ENCODE data around the gene CADM3. TPM values are rescaled to one million over a fixed set of nuclear protein-coding genes. Genes with fewer than 3 reads are reported as not detected.

Gene CADM3
- total RNA-seq, 2 experiments from 2014 or later: not detected

GRCh38 chr1:159180516-159180915 is 9.1 kb downstream of the CADM3 start:
- no peaks in the 10 kb centered on the region for H3K4me1 Mint-ChIP-seq (ENCODE audit: low read depth)
- TF ChIP-seq CTCF (IDR thresholded peaks at IDR 0.05): no peak
- CTCF ChIA-PET: interaction anchor here (3.6 kb wide), 1 partner anchor 34 kb away, joined by 11 read pairs; no protein-coding TSS in a partner anchor

GRCh38 chr1:159181328-159182024 is 10.1 kb downstream of the CADM3 start:
- Mint-ChIP-seq H3K36me3 (ENCODE audit: low read depth) (no peaks in the 10 kb centered on the region), H3K4me3 (no peak overlapping the region), H3K4me1 (ENCODE audit: low read depth) (no peaks in the 10 kb centered on the region), H3K27ac (no peak overlapping the region), H3K9me3 (no peaks in the 10 kb centered on the region), H3K27me3 (peaks cover 44% of the 10 kb centered on the region)
- POLR2A ChIA-PET: interaction anchor here (0.9 kb wide), 1 partner anchor 26 kb away, joined by 3 read pairs; no protein-coding TSS in a partner anchor
- CTCF ChIA-PET: interaction anchor here (3.6 kb wide), 1 partner anchor 33 kb away, joined by 11 read pairs; no protein-coding TSS in a partner anchor
- no peak for ATAC-seq
- DNase-seq: no peak
- no peak for TF ChIP-seq CTCF (IDR thresholded peaks at IDR 0.05)
- intact Hi-C loops (cut with micrococcal nuclease): no loop called here

More at GRCh38 chr1:159180516-159180915, 9.1 kb downstream of the CADM3 start:
- ATAC-seq: no peak
- POLR2A ChIA-PET: no interaction called here
- no peak overlapping the region for H3K27ac Mint-ChIP-seq
- no peak overlapping the region for H3K4me3 Mint-ChIP-seq
- peaks cover 42% of the 10 kb centered on the region for H3K27me3 Mint-ChIP-seq
- DNase-seq: no peak
- no peaks in the 10 kb centered on the region for H3K36me3 Mint-ChIP-seq (ENCODE audit: low read depth)
- intact Hi-C loops (cut with micrococcal nuclease): no loop called here
- H3K9me3 Mint-ChIP-seq: no peaks in the 10 kb centered on the region

GRCh38 chr1:159184201-159184600 is 12.8 kb downstream of the CADM3 start:
- peaks cover 56% of the 10 kb centered on the region for H3K27me3 Mint-ChIP-seq

GRCh38 chr1:159185121-159185520 is 13.7 kb downstream of the CADM3 start:
- Mint-ChIP-seq H3K4me3 (no peak overlapping the region), H3K27me3 (peaks cover 59% of the 10 kb centered on the region), H3K4me1 (ENCODE audit: low read depth) (peaks cover 2% of the 10 kb centered on the region), H3K36me3 (ENCODE audit: low read depth) (no peaks in the 10 kb centered on the region), H3K27ac (no peak overlapping the region), H3K9me3 (no peaks in the 10 kb centered on the region)
- ChIA-PET CTCF (no interaction called here), POLR2A (no interaction called here)
- no peak for TF ChIP-seq CTCF (IDR thresholded peaks at IDR 0.05)
- intact Hi-C loops (cut with micrococcal nuclease): no loop called here
- DNase-seq (no peak), ATAC-seq (no peak)

More at GRCh38 chr1:159184201-159184600, 12.8 kb downstream of the CADM3 start:
- no peak for TF ChIP-seq CTCF (IDR thresholded peaks at IDR 0.05)
- POLR2A ChIA-PET: no interaction called here
- H3K4me3 Mint-ChIP-seq: no peak overlapping the region
- ATAC-seq: no peak
- H3K9me3 Mint-ChIP-seq: no peaks in the 10 kb centered on the region
- no peak for DNase-seq
- no peaks in the 10 kb centered on the region for H3K36me3 Mint-ChIP-seq (ENCODE audit: low read depth)
- peaks cover 2% of the 10 kb centered on the region for H3K4me1 Mint-ChIP-seq (ENCODE audit: low read depth)
- no peak overlapping the region for H3K27ac Mint-ChIP-seq
- CTCF ChIA-PET: interaction anchor here (2.1 to 3.6 kb wide), 2 partner anchors 27 to 30 kb away, joined by 6 to 11 read pairs; no protein-coding TSS in a partner anchor
- intact Hi-C loops (cut with micrococcal nuclease): no loop called here

- Mint-ChIP-seq H3K36me3 (ENCODE audit: low read depth) (no peaks in the 10 kb centered on the region), H3K4me3 (no peak overlapping the region), H3K27me3 (peaks cover 53% of the 10 kb centered on the region), H3K9me3 (no peaks in the 10 kb centered on the region), H3K27ac (no peak overlapping the region), H3K4me1 (ENCODE audit: low read depth) (peaks cover 2% of the 10 kb centered on the region)
- no peak for DNase-seq
- POLR2A ChIA-PET: no interaction called here
- intact Hi-C loops (cut with micrococcal nuclease): no loop called here
- no peak for ATAC-seq
- no peak for TF ChIP-seq CTCF (IDR thresholded peaks at IDR 0.05)
- CTCF ChIA-PET: interaction anchor here (1.2 kb wide), 1 partner anchor 11 kb away, joined by 3 read pairs; no protein-coding TSS in a partner anchor
Observed at GRCh38 chr1:159187033-159187432, 15.6 kb downstream of the CADM3 start.

Measured in activated CD8-positive, alpha-beta T cell treated with anti-CD3 and anti-CD28 coated beads for 36 hours (primary cell).